Activated CD8-positive, alpha-beta memory T cell treated with anti-CD3 and anti-CD28 coated beads for 4 hours (primary cell): ENCODE results near the gene NUDC.
"Not testable (repeated sequence)": the region's sequence is repeated elsewhere in the genome, so short reads cannot be mapped to it uniquely, and the experiment has no call there.

Experiments
- DNase-seq, 2 donors: peaks; one replicate each; pipeline ENCODE4 v3.0.0-alpha.2; 2020; ENCODE audit warnings: low read depth in 2 of 2

The NUDC gene

DNA sequence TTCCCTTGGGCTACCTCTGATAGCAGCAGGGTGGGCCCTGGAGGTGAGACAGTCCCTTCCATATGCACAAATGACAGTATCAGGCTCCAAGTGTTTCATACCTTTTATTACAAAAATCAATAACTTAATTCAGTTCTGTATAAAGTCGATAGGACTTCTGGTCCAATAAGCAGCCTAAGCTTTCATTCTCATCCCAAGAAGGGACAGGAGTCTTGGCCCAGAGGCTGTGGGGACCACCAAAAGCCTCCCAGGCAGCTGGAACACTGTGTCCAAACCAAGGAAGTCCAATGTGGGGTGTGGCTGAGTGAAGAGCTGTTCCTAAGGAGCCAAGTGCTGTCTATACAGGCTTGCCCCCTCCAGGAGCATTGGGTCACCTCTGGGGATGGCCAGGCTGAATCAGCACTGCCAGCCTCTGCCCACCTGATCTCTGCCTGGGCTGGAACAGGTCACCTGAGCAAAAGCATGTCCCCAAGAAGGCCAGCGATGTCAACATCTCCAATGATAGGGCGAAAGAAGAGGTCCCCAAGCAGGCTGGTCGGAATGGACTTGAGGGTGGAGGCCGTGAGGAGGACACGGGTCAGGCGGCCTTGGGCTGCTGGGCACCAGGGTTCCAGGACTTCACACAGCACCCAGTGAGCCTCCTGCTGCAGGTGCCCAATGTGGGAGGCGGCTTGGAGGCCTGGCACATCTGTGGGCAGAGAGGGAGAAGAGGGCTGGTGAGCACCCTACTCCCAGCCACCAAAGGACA lies 10.0 kb upstream of the NUDC start:
- no peak for DNase-seq

DNA sequence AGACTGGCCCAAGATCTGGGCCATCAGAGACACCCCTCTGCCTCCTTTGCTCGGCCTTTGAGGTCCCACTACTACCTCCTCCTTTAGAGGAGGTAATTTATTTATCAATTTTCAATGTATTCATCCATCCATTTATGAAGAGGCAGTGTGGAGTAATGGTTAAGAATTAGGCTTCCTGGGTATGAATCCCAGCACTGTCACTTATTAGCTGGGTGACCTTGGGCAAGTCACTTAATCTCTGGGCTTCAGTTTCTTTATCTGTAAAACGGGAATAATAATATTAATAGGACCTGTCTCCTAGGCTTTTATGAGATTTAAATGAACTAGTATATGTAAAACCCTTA lies 9.4 kb upstream of the NUDC start:
- no peak for DNase-seq

DNA sequence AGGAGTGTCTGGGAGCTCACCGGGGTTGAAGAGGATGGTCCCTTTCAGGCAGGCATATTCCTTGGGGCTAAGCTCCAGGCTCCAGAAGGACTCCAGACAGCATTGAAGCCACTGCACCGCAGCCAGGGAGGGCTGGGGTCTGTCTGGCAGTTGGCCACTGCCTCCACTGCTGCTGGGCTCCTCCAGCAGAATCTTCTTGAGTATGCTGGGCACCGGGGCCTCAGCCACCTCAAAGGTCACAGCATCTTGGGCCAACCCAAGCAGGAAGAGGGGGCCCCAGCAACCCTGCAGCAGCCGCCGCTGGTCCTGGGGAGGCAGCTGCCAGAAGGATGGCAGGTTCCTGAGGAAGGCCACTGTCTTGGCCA lies 8.2 kb upstream of the NUDC start:
- no peak for DNase-seq

DNA sequence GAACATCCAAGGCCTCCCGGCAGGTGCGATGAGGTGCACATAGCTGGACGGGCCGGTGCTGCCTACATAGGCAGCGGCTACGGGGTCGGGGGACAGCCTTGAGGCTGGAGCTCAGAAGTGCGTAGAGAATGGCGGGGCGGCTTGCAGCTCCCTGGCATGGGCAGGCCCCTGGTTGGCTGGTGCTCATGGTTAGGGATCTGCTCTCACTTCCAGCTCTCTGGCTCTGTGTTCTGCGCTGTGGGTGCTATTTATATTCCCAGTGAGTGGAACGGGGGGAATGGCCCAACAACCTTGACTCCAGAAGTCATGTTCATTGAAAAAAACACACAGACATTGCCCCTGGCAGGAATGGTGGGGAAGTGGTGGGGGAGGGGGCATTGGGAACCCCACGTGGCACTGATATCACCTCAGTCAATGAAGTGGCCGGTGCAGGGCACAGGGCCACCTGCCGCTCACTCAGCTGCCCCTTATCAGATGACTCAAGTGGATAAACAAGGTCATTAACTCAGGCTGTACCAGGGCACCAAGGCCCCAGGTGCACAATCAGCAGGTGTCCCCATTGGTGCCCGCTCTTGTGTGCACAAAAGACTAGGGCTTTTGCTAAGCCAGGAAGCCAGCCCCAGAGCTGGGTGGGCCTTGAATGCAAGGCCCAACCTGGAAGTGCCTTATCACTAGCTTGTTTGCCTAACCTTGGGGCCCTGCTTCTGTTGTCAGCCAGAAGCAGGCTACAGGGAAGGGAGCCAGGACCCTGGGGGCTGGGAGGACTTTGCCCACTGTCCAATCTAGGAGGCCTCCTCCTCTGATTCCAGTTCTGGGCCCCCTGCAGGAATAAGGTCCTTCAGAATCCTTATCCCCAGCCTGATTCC lies 7.6 kb upstream of the NUDC start, which contains the start of gene NR0B2:
TSS of gene NR0B2 (minus strand) at position 222 of the 866 bp plus-strand sequence. CDS start at position 187, 35 bp downstream.
- no peak for DNase-seq

DNA sequence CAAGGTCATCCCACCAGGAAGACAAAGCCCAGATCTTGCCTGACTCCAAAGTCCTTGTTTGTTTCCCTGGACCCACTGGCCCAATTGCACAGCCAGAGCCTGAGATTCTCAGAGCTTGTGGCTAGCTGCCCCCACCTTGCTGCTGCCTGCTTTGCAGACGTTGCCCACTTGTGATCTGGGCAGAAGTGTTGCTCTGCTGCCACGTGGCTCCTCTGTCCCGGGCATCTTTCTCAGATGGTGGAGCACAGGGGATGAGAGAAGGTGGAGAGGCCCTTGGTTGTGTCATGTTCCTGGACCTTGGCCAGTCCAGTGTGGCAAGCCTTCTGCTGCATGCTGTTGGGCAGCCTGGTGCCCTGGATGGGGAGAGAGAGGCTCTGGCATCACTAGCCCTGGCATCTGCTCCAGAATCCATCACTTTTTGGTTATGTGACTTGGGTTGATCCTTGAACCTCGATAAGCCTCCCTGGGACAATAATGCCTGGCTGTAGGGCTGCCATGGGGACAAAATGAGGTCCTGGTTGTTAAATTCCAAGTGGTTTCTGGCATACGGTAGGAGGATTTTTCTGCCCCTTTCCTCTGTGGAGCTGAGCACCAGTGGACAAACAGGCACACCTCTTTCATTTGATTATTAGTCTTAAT lies 6.2 kb upstream of the NUDC start:
- no peak for DNase-seq

DNA sequence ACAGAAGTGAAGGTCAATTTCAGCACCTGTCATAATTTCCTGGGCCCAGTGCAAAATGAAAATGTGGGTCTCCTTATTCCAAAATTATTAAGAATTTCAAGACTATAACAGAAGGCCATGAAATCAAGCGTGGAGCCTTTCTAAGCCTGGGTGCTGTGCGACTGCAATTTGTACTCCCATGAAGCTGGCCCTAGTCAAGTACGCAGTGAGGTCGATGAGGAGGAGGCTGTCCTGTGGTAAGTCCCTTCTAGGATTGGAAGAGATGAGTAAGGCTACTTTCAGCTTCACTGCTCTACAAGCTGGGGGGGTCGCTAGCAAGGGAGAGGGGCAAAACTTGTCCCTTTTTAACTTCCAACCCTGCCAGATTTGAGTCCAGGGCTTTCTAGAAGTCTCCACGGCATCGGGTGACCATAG lies 410 bp upstream of the NUDC start:
- DNase-seq = no peak

DNA sequence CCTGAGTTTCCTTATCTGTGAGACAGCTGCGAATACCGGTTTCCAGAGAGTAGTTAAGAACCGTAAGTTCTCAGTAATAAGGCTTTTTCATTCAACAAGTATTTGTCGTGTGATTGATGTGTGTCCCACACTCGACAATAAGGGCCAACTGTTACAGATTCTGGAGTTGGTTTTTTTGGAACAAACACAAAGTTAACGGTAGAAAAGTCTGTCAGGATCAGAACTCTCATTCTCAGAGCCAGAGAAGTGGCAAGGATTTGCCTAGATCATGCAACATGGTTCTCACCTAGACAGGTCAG lies 837 bp downstream of the NUDC start:
- no peak for DNase-seq

DNA sequence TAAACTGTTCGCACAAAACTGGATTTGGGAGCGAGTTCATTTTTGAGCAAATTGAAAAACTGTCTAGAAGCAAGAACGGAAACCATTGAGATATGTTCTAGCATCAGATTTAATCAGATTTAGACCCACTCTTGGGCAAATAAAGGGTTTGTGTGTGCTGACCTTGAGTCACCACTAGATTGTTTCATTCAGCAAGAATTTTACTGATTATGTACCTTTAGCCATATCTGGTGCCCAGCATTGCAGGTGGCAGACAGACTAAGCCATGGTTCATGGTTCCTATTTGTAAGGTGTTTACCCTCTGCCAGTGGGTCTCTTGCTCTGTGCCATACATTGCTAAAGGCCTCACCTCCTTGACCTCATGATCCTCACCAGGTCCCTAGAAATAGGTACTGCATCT lies 1.4 kb downstream of the NUDC start:
- no peak for DNase-seq

DNA sequence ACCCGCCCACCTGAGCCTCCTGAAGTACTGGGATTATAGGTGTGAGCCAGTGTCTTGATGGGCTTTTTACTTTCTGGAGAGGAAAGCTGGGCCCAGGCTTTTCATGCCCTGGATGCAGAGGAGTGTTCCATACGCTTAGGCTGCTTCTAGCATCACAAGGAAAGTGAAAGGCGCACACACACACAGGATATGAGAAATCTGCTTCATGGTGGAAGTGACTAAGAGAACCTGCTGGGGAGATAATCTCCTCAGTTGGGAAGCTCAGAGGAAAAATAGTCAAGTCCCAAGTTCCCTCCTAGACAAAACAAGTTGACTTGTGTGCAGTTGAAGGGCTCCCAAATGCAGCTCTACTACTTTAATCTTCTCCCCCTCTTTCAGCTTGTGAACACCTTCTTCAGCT lies 2.2 kb downstream of the NUDC start:
- no peak for DNase-seq

DNA sequence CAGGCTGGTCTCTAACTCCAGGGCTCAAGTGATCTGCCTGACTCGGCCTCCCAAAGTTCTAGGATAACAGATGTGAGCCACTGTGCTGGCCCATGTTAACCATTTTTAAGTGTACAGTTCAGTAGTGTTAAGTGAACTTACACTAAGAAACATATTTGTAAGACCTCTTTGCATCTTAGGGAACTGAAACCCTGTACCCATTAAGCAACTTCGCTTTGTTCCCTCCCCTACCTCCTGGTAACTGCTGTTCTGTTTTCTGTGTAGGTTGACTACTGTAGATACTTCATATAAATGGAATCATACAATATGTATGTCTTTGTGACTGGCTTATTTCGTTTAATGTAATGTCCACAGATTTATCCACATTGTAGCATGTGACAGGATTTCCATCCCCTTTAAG lies 11.0 kb downstream of the NUDC start:
- no peak for DNase-seq

DNA sequence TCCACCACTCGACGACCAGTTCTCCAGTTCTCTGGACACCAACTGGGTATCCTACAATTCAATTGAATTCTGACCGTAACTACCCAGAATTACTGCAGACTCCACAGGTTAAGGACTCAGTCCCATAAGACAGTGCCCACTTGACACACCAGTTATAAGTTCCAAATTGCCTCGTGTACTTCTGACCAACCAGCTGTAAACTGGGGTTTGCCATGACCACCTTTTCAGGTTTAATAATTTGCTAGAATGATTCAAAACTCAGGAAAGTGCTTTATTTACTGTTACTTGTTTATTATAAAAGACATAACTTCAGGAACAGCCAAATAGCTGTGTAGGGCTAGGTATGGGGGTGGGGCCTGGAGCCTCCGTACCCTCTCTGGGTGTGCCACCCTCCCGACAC lies 15.3 kb downstream of the NUDC start:
- no peak for DNase-seq

DNA sequence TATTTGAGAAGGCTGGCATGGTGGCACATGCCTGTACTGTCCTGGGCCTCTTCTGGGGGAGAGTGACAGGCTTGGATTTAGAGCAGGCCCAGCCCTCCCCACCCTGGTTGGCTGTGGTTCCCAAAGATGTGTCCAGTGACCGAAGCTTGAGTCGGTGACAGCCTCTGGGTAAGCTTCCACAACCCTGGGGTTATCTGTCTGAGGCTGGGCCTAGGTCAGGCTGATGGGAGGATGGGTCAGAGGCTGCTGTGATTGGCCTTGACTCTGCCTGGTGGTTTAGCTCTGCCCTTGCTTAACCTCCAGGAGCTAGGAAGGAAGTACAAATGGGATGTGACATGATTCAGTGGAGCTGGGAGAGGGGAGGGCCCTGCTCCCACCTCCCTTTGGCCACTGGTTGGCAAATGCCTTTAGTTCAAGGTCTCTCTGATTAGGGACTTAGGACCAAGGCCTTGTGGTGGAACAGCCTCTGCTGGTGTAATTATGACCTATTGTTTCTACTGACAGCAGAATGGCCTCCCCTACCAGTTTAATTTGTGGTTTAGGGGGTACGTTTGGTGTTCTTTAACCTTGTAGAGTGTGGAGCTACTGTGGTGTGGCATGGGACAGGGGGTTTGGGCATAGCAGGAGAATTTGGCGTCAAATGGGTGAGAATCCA lies 16.6 kb downstream of the NUDC start:
- no peak for DNase-seq

DNA sequence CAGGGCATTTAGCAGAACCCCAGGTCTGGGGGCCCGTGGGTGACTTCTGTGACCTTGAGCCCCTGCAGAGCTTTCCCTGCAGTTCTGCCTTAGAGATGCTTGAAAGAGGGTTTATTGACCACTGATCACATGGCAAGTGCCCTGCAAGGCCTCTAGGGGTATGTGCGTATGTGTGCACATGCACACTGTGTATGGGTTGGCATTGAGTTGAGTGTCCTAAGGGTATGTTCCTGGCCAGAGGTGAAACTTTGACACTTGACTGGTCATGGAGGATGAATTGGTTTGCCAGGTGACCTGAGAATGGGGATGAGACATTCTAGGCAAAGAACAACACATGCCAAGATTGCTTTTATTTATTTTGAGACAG lies 17.1 kb downstream of the NUDC start:
- no peak for DNase-seq

DNA sequence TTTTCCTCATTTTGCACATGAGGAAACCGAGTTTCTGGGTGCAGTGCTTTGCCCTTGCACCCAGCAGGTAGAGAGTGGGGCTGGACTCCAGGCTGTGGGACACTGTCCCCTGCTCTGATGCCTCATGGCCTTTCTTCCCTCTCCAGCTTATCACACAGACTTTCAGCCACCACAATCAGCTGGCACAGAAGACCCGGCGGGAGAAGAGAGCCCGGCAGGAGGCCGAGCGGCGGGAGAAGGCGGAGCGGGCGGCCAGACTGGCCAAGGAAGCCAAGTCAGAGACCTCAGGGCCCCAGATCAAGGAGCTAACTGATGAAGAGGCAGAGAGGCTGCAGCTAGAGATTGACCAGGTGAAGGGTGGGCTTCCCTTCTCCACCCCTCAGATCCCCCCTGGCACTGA lies 19.8 kb downstream of the NUDC start:
- DNase-seq = no peak

DNA sequence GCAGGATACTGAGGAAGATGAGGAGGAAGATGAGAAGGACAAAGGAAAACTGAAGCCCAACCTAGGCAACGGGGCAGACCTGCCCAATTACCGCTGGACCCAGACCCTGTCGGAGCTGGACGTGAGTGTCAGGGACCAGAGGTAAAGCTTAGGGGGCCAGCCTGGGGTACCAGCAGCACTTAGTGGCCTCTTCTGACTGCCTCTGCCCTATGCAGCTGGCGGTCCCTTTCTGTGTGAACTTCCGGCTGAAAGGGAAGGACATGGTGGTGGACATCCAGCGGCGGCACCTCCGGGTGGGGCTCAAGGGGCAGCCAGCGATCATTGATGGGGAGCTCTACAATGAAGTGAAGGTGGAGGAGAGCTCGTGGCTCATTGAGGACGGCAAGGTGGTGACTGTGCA lies 21.1 kb downstream of the NUDC start:
- DNase-seq = no peak

DNA sequence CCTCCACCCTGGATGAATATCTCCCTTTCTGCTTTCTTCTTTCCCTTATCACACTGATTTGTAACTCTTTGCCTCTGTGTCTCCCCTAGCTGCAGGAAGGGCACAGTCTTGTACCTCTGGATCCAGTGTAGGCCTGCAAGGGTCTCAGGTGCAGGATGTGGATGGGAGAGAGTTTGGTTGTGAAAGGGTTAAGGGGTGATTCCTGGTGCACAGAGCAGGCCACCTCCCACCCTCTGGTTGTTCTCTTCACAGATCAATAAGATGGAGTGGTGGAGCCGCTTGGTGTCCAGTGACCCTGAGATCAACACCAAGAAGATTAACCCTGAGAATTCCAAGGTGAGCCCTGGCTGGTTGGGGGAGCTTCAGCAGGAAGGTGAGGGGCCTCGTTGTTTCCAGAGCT lies 23.6 kb downstream of the NUDC start:
- no peak for DNase-seq

DNA sequence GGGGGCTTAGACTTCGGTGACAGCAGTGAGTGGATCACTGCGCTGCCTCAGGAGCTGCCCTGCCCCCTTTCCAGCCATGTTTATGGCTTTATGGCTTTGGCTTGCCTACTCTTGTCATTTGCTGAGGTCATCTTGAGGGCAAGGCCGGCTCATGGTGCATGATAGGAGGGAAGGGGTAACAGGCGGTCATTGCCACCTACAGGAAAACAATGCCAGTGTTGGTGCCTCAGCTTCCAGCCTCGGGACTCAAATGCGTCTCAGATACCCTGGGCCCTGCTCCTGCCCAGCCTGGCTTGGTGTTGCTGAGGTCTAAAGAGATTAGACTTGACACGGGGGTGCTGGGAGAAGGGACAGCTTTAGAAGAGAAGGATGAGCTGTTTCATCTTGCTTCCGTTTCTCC lies 24.2 kb downstream of the NUDC start:
- DNase-seq = no peak

DNA sequence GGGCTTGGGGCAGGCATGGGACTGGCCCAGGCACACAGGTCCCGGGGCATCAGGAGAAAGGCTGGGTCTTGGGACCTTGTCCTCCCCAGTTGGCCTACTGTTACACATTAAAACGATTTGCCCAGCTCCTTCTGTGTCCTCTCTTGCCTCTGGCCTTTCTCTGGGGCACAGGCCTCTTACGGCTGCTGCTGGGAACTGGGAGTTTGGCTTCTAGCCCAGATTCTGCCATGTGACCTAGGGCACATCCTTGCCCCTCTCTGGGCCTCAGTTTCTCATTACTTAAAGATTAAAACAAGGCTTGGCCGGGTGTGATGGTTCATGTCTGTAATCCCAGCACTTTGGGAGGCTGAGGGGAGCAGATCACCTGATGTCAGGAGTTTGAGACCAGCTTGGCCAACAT lies 24.7 kb downstream of the NUDC start:
- DNase-seq = no peak

DNA sequence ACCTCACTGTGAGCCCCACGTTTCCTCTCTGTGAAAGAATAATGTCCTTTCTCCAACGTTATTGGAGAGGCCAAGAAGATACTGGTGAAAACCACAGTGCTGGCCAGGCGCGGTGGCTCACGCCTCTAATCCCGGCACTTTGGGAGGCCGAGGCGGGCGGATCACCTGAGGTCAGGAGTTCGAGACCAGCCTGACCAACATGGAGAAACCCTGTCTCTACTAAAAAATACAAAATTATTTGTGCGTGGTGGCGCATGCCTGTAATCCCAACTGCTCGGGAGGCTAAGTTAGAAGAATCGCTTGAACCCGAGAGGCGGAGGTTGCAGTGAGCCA lies 27.1 kb downstream of the NUDC start:
- DNase-seq = not testable (repeated sequence)

DNA sequence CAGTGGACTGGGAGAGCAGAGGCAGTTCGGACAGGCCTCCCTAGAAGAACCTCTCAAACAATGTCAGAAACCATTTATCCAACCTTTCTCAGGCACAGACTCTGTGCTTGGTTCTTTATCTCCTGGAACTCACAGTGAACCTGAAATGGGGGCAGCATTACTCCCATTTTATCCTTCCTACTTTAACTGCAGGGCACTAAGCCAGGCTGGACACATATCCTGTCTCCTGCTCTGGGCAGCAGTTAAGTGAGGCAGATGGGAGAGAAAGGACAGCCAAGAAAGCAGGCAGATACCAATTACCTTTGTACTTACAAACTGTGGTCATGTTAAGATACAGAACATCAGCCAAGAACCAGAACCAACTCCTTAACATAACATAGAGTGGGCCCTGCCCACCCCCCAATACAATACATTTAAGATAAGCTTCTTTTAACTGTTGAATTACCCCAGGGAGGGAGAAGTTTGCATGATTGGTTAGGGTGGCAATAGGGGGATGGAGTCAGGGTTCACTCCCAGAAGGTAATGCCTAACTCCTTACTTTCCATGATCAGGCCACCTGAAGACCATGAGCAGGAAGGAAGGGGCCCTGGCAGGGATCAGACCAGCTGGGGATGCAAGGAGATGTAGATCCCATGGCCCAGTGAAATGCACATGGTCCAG lies 27.9 kb downstream of the NUDC start:
- no peak for DNase-seq

DNA sequence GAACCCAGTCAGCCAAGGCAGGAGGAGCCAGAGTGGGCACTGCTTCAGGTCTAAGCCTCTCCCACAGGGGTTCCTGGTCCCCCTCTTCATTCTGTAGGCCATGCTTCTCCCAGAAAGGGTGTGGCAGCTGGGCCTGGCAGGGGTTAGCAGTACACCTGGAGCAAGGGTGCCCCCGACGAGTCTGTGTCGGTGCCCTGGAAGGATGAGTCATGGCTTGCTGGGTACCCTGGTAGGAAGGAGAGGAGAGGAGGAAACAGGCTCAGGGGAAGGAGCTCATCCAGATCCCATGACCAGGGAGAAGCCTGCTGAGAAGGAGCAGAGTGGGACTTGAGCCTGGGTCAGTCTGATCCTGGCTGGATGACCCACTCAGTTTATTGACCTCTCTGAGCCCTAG lies 28.4 kb downstream of the NUDC start:
- no peak for DNase-seq

DNA sequence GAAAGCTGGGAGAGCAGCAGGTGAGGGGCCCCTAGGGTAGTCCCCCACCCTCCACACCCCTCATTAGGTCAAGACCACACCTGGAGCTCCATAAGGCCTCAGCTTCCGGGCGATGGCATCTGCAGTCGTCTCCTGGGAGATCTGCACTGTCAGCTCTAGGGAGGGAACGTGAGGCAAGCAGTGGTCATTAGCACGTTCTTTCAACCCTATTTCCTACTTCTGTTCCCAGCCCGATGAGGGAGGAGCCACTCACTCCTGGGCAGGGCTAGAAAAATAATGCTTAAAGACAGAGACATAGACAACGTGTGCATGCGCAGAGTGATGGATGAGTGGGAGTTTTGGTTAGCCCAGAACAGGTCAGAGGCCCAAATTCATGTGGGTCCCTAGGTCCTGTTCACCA lies 29.1 kb downstream of the NUDC start:
- DNase-seq = no peak
